ENCODE results near the gene RANGAP1. TPM values are rescaled to one million over a fixed set of nuclear protein-coding genes. Genes with fewer than 3 reads are reported as not detected.

Gene RANGAP1
- total and polyA plus RNA-seq, 2 of the 8 experiments (the other 6 are each of a cell fraction or from before 2014, with no cell fraction given), result 121 to 171 TPM

GRCh38 chr22:41261541-41262249, 24.3 kb downstream of the RANGAP1 start:
- no peak overlapping the region for H3K4ac ChIP-seq (replicated peaks; ENCODE audit: insufficient read length, low read depth, low read length)
- H2BK15ac ChIP-seq (ENCODE audit: low read length), result no peak overlapping the region
- no peaks in the 10 kb centered on the region for H3K23me2 ChIP-seq (ENCODE audit: low read depth, low read length)
- H3K79me2 ChIP-seq (ENCODE audit: control insufficient read depth in 1 of 2, insufficient read depth in 2 of 2, low read length in 2 of 2), result no peaks in the 10 kb centered on the region; a peak in 1 of 4 replicates
- peaks cover 13 to 24% of the 10 kb centered on the region in 2 experiments for H4K20me1 ChIP-seq (replicated peaks in 1 of 2; ENCODE audit: control insufficient read depth in 1 of 2, insufficient read depth in 2 of 2, low read length in 2 of 2)
- no peak overlapping the region for H2AFZ ChIP-seq (ENCODE audit: low read length)
- H3K4me1 ChIP-seq (replicated peaks in 1 of 4; ENCODE audit: control insufficient read depth in 3 of 4, insufficient read depth in 4 of 4, low read length in 3 of 4), result peaks cover 0 to 4% (median under 1%) of the 10 kb centered on the region in 4 experiments; a peak in 2 of 7 replicates
- H3K79me1 ChIP-seq (ENCODE audit: low read depth, low read length), result peaks cover 13% of the 10 kb centered on the region
- H3K18ac ChIP-seq (ENCODE audit: extremely low read depth, low read length), result no peak overlapping the region
- H2BK5ac ChIP-seq (ENCODE audit: low read depth, low read length), result no peak overlapping the region
- H3K23ac ChIP-seq (ENCODE audit: insufficient read length), result no peak overlapping the region
- no peak overlapping the region for H4K91ac ChIP-seq (replicated peaks; ENCODE audit: insufficient read length, low read length)
- TF ChIP-seq SIX5 (IDR thresholded peaks at IDR 0.05; ENCODE audit: low read depth, low read length), result no peak
- no peak for TF ChIP-seq CBX8 (IDR thresholded peaks at IDR 0.05; ENCODE audit: borderline replicate concordance, low read depth, low read length)
- TF ChIP-seq EP300 (IDR thresholded peaks at IDR 0.05; ENCODE audit: borderline replicate concordance in 1 of 2, low read depth in 2 of 2, low read length in 2 of 2), result no peak
- peaks cover 61 to 92% (median 77%) of the 10 kb centered on the region in 4 experiments for H3K36me3 ChIP-seq (ENCODE audit: control insufficient read depth in 2 of 4, insufficient read depth in 4 of 4, low read length in 3 of 4)
- 94% methylated on average over 12 of the region's 12 CpGs; no CpG with 5 or more reads in 1 of the 2 experiments for WGBS, 2 experiments (ENCODE audit: extremely low coverage in 1 of 2, insufficient coverage in 1 of 2, insufficient read length in 1 of 2, insufficient replicate concordance in 2 of 2, low coverage in 1 of 2, low lambda C conversion rate in 2 of 2, missing lambda C conversion rate in 1 of 2)
- no peak overlapping the region for H4K5ac ChIP-seq (ENCODE audit: insufficient read length, low read depth, low read length)
- H3K4me3 ChIP-seq (ENCODE audit: extremely low read depth in 1 of 4, insufficient read depth in 2 of 4, low read depth in 3 of 4, low read length in 4 of 4), result no peak overlapping the region
- no peak overlapping the region for H4K8ac ChIP-seq (ENCODE audit: extremely low read depth, insufficient read depth, low read length)
- no peak for DNase-seq (ENCODE audit: low read depth in 1 of 2, low spot score in 2 of 2)
- H3K9ac ChIP-seq (replicated peaks in 1 of 4; ENCODE audit: extremely low read depth in 1 of 4, low read depth in 3 of 4, low read length in 3 of 4), result no peak overlapping the region
- no peak overlapping the region for H2BK20ac ChIP-seq (ENCODE audit: low read length)
- no peak overlapping the region for H2BK12ac ChIP-seq (ENCODE audit: low read depth, low read length)
- H3K27ac ChIP-seq (ENCODE audit: low read depth, low read length), result no peak overlapping the region
- H3K56ac ChIP-seq (replicated peaks; ENCODE audit: insufficient read length, low read depth, low read length), result no peak overlapping the region
- no peak for FAIRE-seq
- no peak overlapping the region for H3K14ac ChIP-seq (ENCODE audit: insufficient read length)
- ChIA-PET POLR2A (ENCODE audit: partially characterized antibody) (interaction anchor here (0.6 to 2.5 kb wide), 9 partner anchors 9 to 1391 kb away, joined by 3 to 13 read pairs (median 4); no protein-coding TSS in a partner anchor), CTCF (ENCODE audit: partially characterized antibody) (interaction anchor here (0.8 to 1.7 kb wide), 2 partner anchors 15 to 17 kb away, joined by 3 to 4 read pairs; no protein-coding TSS in a partner anchor)
- no peak overlapping the region for H2BK120ac ChIP-seq (replicated peaks; ENCODE audit: low read depth, low read length)
- H2AK5ac ChIP-seq (ENCODE audit: low read depth, low read length), result no peak overlapping the region
- H3K9me3 ChIP-seq (ENCODE audit: insufficient read depth in 2 of 2, low read depth in 1 of 2, low read length in 1 of 2), result no peaks in the 10 kb centered on the region
- H3K4me2 ChIP-seq (ENCODE audit: insufficient read depth in 1 of 2, low read depth in 2 of 2, low read length in 2 of 2), result no peak overlapping the region
- H3K27me3 ChIP-seq (replicated peaks in 1 of 4; ENCODE audit: control insufficient read depth in 3 of 4, extremely low read depth in 1 of 4, insufficient read depth in 3 of 4, low read length in 3 of 4), result no peaks in the 10 kb centered on the region
